Measurements from ENCODE around the gene TJP2.

TJP2 gene

GRCh38 chr9:69232135-69232534, 58.1 kb downstream of the TJP2 start:
- no peak for DNase-seq (ENCODE audit: low read depth in 2 of 2)

- no peak for DNase-seq (ENCODE audit: low read depth in 2 of 2)
These were observed 60.6 kb downstream of the TJP2 start for GRCh38 chr9:69234683-69235082.

- DNase-seq (ENCODE audit: low read depth in 2 of 2), result no peak
These were observed 62.1 kb downstream of the TJP2 start for GRCh38 chr9:69236188-69236587.

- DNase-seq (ENCODE audit: low read depth in 2 of 2), result no peak
These were observed 63.7 kb downstream of the TJP2 start for GRCh38 chr9:69237702-69238295.

- DNase-seq (ENCODE audit: low read depth in 2 of 2), result no peak
These were observed 69.0 kb downstream of the TJP2 start for GRCh38 chr9:69243116-69243515.

- no peak for DNase-seq (ENCODE audit: low read depth in 2 of 2)
These were observed 72.6 kb downstream of the TJP2 start for GRCh38 chr9:69246629-69247028.

GRCh38 chr9:69248005-69248404, 73.9 kb downstream of the TJP2 start:
- DNase-seq (ENCODE audit: low read depth in 2 of 2), result no peak

GRCh38 chr9:69249337-69249736, 75.3 kb downstream of the TJP2 start:
- no peak for DNase-seq (ENCODE audit: low read depth in 2 of 2)

- no peak for DNase-seq (ENCODE audit: low read depth in 2 of 2)
These were observed 76.6 kb downstream of the TJP2 start for GRCh38 chr9:69250681-69251080.

- no peak for DNase-seq (ENCODE audit: low read depth in 2 of 2)
These were observed 78.4 kb downstream of the TJP2 start for GRCh38 chr9:69252436-69252835.

- DNase-seq (ENCODE audit: low read depth in 2 of 2), result no peak
These were observed 79.0 kb downstream of the TJP2 start for GRCh38 chr9:69253057-69253456.

GRCh38 chr9:69254223-69254622, 80.1 kb downstream of the TJP2 start:
- DNase-seq (ENCODE audit: low read depth in 2 of 2), result no peak

GRCh38 chr9:69255591-69255990, 81.5 kb downstream of the TJP2 start:
- DNase-seq (ENCODE audit: low read depth in 2 of 2), result no peak

- no peak for DNase-seq (ENCODE audit: low read depth in 2 of 2)
These were observed 84.5 kb downstream of the TJP2 start for GRCh38 chr9:69258551-69258950.

GRCh38 chr9:69260161-69260560, 86.1 kb downstream of the TJP2 start:
- DNase-seq (ENCODE audit: low read depth in 2 of 2), result no peak

GRCh38 chr9:69261636-69262035, 87.6 kb downstream of the TJP2 start:
- DNase-seq (ENCODE audit: low read depth in 2 of 2), result no peak

GRCh38 chr9:69264526-69264925, 90.4 kb downstream of the TJP2 start:
- no peak for DNase-seq (ENCODE audit: low read depth in 2 of 2)

GRCh38 chr9:69265891-69266290, 91.8 kb downstream of the TJP2 start:
- DNase-seq (ENCODE audit: low read depth in 2 of 2), result no peak

GRCh38 chr9:69272212-69272611, 98.1 kb downstream of the TJP2 start:
- DNase-seq (ENCODE audit: low read depth in 2 of 2), result no peak

GRCh38 chr9:69273161-69273560, 99.1 kb downstream of the TJP2 start:
- no peak for DNase-seq (ENCODE audit: low read depth in 2 of 2)

GRCh38 chr9:69276775-69277174, 102.7 kb downstream of the TJP2 start:
- DNase-seq (ENCODE audit: low read depth in 2 of 2), result no peak

GRCh38 chr9:69279084-69279731, 105.1 kb downstream of the TJP2 start:
- peak in 1 of 2 donors; percentile 19 for DNase-seq (ENCODE audit: low read depth in 2 of 2)

- no peak for DNase-seq (ENCODE audit: low read depth in 2 of 2)
These were observed 105.7 kb downstream of the TJP2 start for GRCh38 chr9:69279733-69280132.

- no peak for DNase-seq (ENCODE audit: low read depth in 2 of 2)
These were observed 108.9 kb downstream of the TJP2 start for GRCh38 chr9:69283003-69283402.

Measured in stimulated activated CD8-positive, alpha-beta memory T cell treated with anti-CD3 and anti-CD28 coated beads, Interleukin-2, amount 100 ng/mL, for 48 hours (primary cell).